WERI-Rb-1 (cell line): ENCODE measurements around the gene PDE6C.

Experiments
- DNase-seq: peaks from one replicate; pipeline ENCODE4 v3.0.0-alpha.2; 2020
- H3K27ac ChIP-seq: fragments of 250-450 bp; sonication (Bioruptor Pico); 2 replicates; pipeline ENCODE4 v1.5.1; 2020; ENCODE audit warnings: mild to moderate bottlenecking, moderate library complexity
- H3K27me3 ChIP-seq: fragments of 250-450 bp; sonication (Bioruptor Pico); 2 replicates; pipeline ENCODE4 v1.5.1; 2021; ENCODE audit warnings: mild to moderate bottlenecking, low read depth, moderate library complexity; ENCODE audit not compliant: insufficient read depth, severe bottlenecking
- H3K36me3 ChIP-seq: fragments of 250-450 bp; sonication (Bioruptor Pico); 2 replicates; pipeline ENCODE4 v1.5.1; 2020; ENCODE audit warnings: mild to moderate bottlenecking, moderate library complexity
- H3K4me3 ChIP-seq: 2 replicates; pipeline ENCODE4 v1.5.1; 2011; ENCODE audit warnings: low read depth, mild to moderate bottlenecking, control low read depth, low read length
- H3K9me3 ChIP-seq: fragments of 250-450 bp; sonication (Bioruptor Pico); 2 replicates; pipeline ENCODE4 v1.5.1; 2021; ENCODE audit warnings: mild to moderate bottlenecking, moderate library complexity; ENCODE audit not compliant: severe bottlenecking
- TF ChIP-seq, protein P1 (sequence below): IDR thresholded peaks from 2 replicates; pipeline ENCODE4 v1.5.1; 2011; ENCODE audit warnings: low read depth, mild to moderate bottlenecking, control low read depth, inconsistent platforms, low read length

Gene PDE6C

DNA sequence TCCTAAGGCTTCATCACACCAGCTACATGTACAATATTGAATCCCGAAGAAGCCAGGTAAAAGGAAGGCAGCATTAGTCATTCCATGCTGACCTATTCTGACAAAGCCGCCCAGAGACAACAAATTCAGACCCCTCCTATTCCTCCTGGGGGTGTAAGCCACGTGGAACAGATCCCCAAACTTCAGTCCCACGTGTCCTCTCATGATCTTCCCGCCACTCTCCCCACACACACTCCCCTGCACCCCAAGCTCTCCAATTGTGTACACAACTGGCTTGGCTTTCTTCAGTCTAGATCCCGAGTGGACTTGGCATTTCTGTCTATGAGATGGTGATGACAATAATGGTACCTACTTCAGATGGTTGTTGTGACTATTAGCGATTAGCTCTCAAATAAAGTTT is 8.6 kb downstream of the PDE6C start:
- no peak overlapping the region for H3K27ac ChIP-seq
- DNase-seq, result no peak
- TF ChIP-seq, protein P1, sequence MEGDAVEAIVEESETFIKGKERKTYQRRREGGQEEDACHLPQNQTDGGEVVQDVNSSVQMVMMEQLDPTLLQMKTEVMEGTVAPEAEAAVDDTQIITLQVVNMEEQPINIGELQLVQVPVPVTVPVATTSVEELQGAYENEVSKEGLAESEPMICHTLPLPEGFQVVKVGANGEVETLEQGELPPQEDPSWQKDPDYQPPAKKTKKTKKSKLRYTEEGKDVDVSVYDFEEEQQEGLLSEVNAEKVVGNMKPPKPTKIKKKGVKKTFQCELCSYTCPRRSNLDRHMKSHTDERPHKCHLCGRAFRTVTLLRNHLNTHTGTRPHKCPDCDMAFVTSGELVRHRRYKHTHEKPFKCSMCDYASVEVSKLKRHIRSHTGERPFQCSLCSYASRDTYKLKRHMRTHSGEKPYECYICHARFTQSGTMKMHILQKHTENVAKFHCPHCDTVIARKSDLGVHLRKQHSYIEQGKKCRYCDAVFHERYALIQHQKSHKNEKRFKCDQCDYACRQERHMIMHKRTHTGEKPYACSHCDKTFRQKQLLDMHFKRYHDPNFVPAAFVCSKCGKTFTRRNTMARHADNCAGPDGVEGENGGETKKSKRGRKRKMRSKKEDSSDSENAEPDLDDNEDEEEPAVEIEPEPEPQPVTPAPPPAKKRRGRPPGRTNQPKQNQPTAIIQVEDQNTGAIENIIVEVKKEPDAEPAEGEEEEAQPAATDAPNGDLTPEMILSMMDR, result no peak
- H3K36me3 ChIP-seq, result peaks cover 13% of the 10 kb centered on the region
- H3K4me3 ChIP-seq, result no peak overlapping the region
- H3K27me3 ChIP-seq, result no peaks in the 10 kb centered on the region
- H3K9me3 ChIP-seq, result no peaks in the 10 kb centered on the region

DNA sequence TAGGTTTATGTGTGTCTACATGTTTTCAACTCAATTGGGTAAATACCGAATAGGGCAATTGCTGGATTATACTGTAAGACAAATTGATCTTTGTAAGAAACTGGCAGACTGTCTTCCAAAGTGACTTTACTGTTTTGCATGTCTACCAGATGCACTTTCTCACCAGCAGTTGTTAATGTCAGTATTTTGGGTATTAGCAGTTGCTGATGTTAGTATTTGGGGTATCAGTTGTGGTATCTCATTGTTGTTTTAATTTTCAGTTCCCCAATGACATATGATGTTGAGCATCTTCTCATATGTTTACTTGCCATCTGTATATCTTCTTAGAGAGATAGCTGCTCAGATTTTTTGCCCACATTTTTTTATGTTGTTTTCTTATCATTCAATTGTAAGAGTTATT is 10.6 kb downstream of the PDE6C start:
- Histone ChIP-seq H3K36me3 (peaks cover 13% of the 10 kb centered on the region), H3K9me3 (no peaks in the 10 kb centered on the region), H3K4me3 (no peak overlapping the region), H3K27ac (no peak overlapping the region), H3K27me3 (no peaks in the 10 kb centered on the region)
- no peak for DNase-seq
- TF ChIP-seq, protein P1, result no peak

DNA sequence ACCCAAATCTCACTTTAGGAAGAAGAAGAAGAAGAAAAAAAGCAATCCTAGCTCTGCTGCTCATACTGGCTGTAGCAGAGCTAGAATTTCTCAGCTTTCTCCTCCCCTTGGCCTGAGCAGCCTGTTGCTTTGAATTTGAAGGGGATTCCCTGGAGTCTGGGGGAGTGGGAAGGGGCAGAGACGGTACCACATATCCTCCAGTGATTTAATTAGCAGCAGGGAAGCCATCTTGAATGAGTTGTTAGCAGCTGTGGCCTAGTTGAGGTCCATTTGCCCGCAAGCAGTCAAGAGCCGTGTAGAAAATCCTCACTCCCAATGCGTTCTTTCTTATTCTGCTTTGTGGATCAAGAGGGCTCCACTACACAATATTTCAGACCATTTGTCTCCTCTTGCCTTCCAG is 16.5 kb downstream of the PDE6C start:
- TF ChIP-seq, protein P1, result no peak
- no peak overlapping the region for H3K4me3 ChIP-seq
- no peaks in the 10 kb centered on the region for H3K9me3 ChIP-seq
- DNase-seq, result no peak
- peaks cover 19% of the 10 kb centered on the region for H3K36me3 ChIP-seq
- no peaks in the 10 kb centered on the region for H3K27me3 ChIP-seq
- no peak overlapping the region for H3K27ac ChIP-seq

DNA sequence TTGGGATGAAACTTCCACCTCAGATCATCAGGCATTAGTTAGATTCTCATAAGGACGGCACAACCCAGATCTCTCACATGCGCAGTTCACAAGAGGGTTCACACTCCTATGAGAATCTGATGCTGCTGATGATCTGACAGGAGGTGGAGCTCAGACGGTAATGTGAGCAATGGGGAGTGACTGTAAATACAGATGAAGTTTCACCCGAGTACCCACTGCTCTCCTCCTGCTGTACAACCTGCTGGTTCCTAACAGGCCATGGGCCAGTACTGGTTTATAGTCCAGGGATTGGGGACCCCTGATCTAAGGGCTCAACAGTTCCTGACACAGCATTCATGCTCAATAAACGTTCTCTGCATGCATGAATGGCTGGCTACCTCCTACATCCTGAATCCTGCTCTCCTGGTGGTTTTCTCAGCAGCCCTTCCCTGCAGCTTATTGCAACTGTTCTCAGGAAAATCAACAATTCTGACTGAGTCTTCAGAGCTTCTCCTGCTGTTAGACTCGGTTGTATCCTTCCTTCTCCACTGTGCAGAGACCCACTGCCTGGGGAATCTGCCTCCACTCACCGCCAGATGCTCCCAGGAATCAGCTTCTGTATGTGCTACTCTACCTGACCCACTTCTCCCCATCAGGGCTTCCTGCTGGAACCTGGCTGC is 17.4 kb downstream of the PDE6C start:
- Histone ChIP-seq H3K27me3 (no peaks in the 10 kb centered on the region), H3K9me3 (no peaks in the 10 kb centered on the region), H3K27ac (peak overlapping the region; percentile 56), H3K4me3 (no peak overlapping the region), H3K36me3 (peaks cover 13% of the 10 kb centered on the region)
- TF ChIP-seq, protein P1, result no peak
- no peak for DNase-seq

DNA sequence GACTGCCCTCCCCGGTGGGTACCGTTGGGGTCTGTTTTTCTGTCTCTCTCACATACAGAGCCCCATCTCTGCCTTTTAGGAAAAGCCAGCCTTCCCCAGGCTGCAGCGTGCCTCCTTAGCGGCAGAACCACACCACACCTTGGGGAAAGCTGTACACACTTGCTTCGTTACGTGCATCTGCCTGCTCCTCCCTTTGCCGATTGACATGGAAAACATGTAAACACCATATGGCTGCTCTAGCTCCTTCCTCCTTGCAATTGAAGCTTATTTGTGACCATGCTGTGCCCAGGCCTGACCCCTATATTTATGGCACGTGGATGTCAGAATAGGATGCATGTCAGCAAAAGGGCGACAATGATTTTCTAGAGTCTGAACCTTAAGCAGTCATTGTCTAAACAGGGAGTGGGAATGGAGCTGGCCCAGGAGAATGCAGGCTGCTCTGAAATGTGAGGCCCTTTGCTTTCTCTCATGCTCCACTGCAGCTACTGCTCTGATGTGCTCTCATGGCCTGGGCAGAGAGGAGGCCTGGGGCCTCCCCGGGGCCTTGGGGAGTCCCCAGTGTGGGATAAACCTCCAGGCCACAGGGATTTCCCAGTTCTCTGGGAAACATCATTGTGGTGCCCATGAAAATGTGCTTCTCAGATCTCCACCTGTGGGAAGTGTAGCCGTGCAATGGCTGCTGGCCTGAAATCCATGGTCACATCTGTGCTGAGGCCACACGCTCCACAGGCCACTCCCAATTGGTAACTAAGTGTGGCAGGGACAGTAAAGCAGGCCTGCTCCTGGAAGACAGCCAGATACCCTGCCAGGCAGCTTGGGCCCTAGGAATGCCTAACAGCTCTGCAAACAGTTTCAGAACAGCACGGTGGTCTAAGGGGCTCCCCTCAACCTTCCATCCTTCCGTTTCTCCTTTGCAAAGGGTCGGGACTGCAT is 18.6 kb downstream of the PDE6C start:
- no peaks in the 10 kb centered on the region for H3K9me3 ChIP-seq
- H3K27me3 ChIP-seq, result no peaks in the 10 kb centered on the region
- no peak overlapping the region for H3K4me3 ChIP-seq
- H3K27ac ChIP-seq, result peak overlapping the region; percentile 64
- TF ChIP-seq, protein P1, result no peak
- peaks cover 7% of the 10 kb centered on the region; the same call in 1 of the 2 replicates for H3K36me3 ChIP-seq
- peak; percentile 38 for DNase-seq
